GM12878 (cell line): ENCODE measurements around the gene VEGFD. TPM values are rescaled to one million over a fixed set of nuclear protein-coding genes. Genes with fewer than 3 reads are reported as not detected.

ENCODE experiments used
- BACH1 ChIP-seq: fragments of 450-650 bp; IDR thresholded peaks from 2 replicates; pipeline ENCODE4 v1.6.1; 2017; ENCODE audit warnings: mild to moderate bottlenecking, borderline replicate concordance
- BHLHE40 ChIP-seq, 2 experiments: fragments of 450-650 bp in 1 of 2; IDR thresholded peaks; 2 replicates each; pipeline ENCODE4 v1.6.1; 2011 to 2017; ENCODE audit warnings: low read depth in 2 of 2, borderline replicate concordance in 1 of 2, improper control_type of control experiment in 1 of 2, low read length in 1 of 2, mild to moderate bottlenecking in 1 of 2
- BRCA1 ChIP-seq: IDR thresholded peaks from 2 replicates; pipeline ENCODE4 v1.6.1; 2011; ENCODE audit warnings: low read depth, low read length, improper control_type of control experiment
- CHD1 ChIP-seq: IDR thresholded peaks from 2 replicates; pipeline ENCODE4 v1.6.1; 2012; ENCODE audit warnings: low read depth, low read length, improper control_type of control experiment
- CHD2 ChIP-seq: IDR thresholded peaks from 2 replicates; pipeline ENCODE4 v1.6.1; 2011; ENCODE audit warnings: low read depth, low read length, improper control_type of control experiment, borderline replicate concordance
- EGR1 ChIP-seq, 2 experiments: IDR thresholded peaks; 1 replicate in 1 of 2; 2 replicates in 1 of 2; pipeline ENCODE4 v1.6.1; 2011 to 2012; ENCODE audit warnings: low read depth in 2 of 2, low read length in 2 of 2, borderline replicate concordance in 1 of 2, mild to moderate bottlenecking in 1 of 2, moderate library complexity in 1 of 2
- EZH2 ChIP-seq: IDR thresholded peaks from 2 replicates; pipeline ENCODE4 v1.6.1; 2012; ENCODE audit warnings: low read depth, mild to moderate bottlenecking, control low read depth, inconsistent platforms, low read length, borderline replicate concordance; ENCODE audit not compliant: control insufficient read depth
- IKZF2 ChIP-seq, 2 experiments: fragments of 450-650 bp; IDR thresholded peaks; 2 replicates each; pipeline ENCODE4 v1.6.1; 2017; ENCODE audit warnings: mild to moderate bottlenecking in 2 of 2, moderate library complexity in 2 of 2
- IRF4 ChIP-seq: IDR thresholded peaks from 2 replicates; pipeline ENCODE4 v1.6.1; 2011; ENCODE audit warnings: low read depth, low read length
- KDM1A ChIP-seq: fragments of 200-600 bp; sonication (generic); IDR thresholded peaks from 2 replicates; pipeline ENCODE4 v1.6.1; 2016; ENCODE audit warnings: borderline replicate concordance
- KLF5 ChIP-seq: fragments of 450-650 bp; IDR thresholded peaks from 2 replicates; pipeline ENCODE4 v1.6.1; 2014; ENCODE audit warnings: mild to moderate bottlenecking; ENCODE audit not compliant: partially characterized antibody
- NFXL1 ChIP-seq: fragments of 450-650 bp; IDR thresholded peaks from 2 replicates; pipeline ENCODE4 v1.6.1; 2017; ENCODE audit warnings: antibody characterized with exemption, mild to moderate bottlenecking, borderline replicate concordance
- NR2C1 ChIP-seq: fragments of 450-650 bp; IDR thresholded peaks from 2 replicates; pipeline ENCODE4 v1.6.1; 2017; ENCODE audit warnings: antibody characterized with exemption, mild to moderate bottlenecking, moderate library complexity
- NR2C2 ChIP-seq: IDR thresholded peaks from 2 replicates; pipeline ENCODE4 v1.6.1; 2011; ENCODE audit warnings: borderline replicate concordance, low read depth; ENCODE audit not compliant: control insufficient read depth, insufficient read length
- NR2F1 ChIP-seq: fragments of 450-650 bp; conservative IDR thresholded peaks from 2 replicates; pipeline ENCODE4 v1.6.1; 2017; ENCODE audit warnings: mild to moderate bottlenecking
- PML ChIP-seq: IDR thresholded peaks from 2 replicates; pipeline ENCODE4 v1.6.1; 2012; ENCODE audit warnings: low read length, inconsistent platforms
- RAD51 ChIP-seq: fragments of 450-650 bp; IDR thresholded peaks from 2 replicates; pipeline ENCODE4 v1.6.1; 2016; ENCODE audit warnings: moderate library complexity, mild to moderate bottlenecking, inconsistent platforms
- SMAD1 ChIP-seq: fragments of 450-650 bp; IDR thresholded peaks from 2 replicates; pipeline ENCODE4 v1.6.1; 2018; ENCODE audit warnings: mild to moderate bottlenecking, low read depth; ENCODE audit not compliant: partially characterized antibody
- SMAD5 ChIP-seq: IDR thresholded peaks from 2 replicates; pipeline ENCODE4 v1.6.1; 2016; ENCODE audit warnings: antibody characterized with exemption, low read depth
- SP1 ChIP-seq: IDR thresholded peaks from one replicate; pipeline ENCODE4 v1.6.1; 2011; ENCODE audit warnings: low read depth, low read length
- STAT1 ChIP-seq: fragments of 450-650 bp; conservative IDR thresholded peaks from 2 replicates; pipeline ENCODE4 v1.6.1; 2014; ENCODE audit warnings: antibody characterized with exemption, mild to moderate bottlenecking
- SUPT20H ChIP-seq: IDR thresholded peaks from 2 replicates; pipeline ENCODE4 v1.6.1; 2011; ENCODE audit warnings: low read depth, mild to moderate bottlenecking, low read length, moderate library complexity, borderline replicate concordance; ENCODE audit not compliant: control insufficient read depth
- TBL1XR1 ChIP-seq: IDR thresholded peaks from 2 replicates; pipeline ENCODE4 v1.6.1; 2012; ENCODE audit warnings: low read depth, low read length, improper control_type of control experiment
- TCF7 ChIP-seq: IDR thresholded peaks from 2 replicates; pipeline ENCODE4 v1.6.1; 2014; ENCODE audit warnings: antibody characterized with exemption, borderline replicate concordance
- ZBED1 ChIP-seq: IDR thresholded peaks from 2 replicates; pipeline ENCODE4 v1.6.1; 2016; ENCODE audit warnings: borderline replicate concordance
- ZNF274 ChIP-seq: IDR thresholded peaks from one replicate; pipeline ENCODE4 v1.8.0; 2011; ENCODE audit not compliant: insufficient read length, insufficient read depth
- polyA plus RNA-seq, 11 experiments: library from polyadenylated mRNA; depleted of rRNA in 4 of 11; unstranded in 6 of 11; stranded (reverse) in 5 of 11; fragments of >200 nt; fragmentation: Nextera tagmentation in 4 of 11; fragmentation: Illumina TruSeq in 1 of 11; extraction: Ambion mirVana in 4 of 11; extraction: Trizol in 1 of 11; gene quantifications; 1 replicate in 1 of 11; 2 replicates in 10 of 11; pipeline versions ENCODE4 v1.2.1 to v1.2.3, GENCODE V29; 2011 to 2016; ENCODE audit warnings: inconsistent platforms in 2 of 11, missing spikeins in 2 of 11, low read depth in 1 of 11
- total RNA-seq, 4 experiments: library from RNA; depleted of rRNA in 3 of 4; stranded (reverse); fragments of >200 nt in 3 of 4; fragmentation: Illumina TruSeq in 1 of 4; extraction: Trizol in 1 of 4; gene quantifications; 2 replicates each; pipeline versions ENCODE4 v1.2.1 to v1.2.3, GENCODE V29; 2013 to 2021
- TF ChIP-seq, protein P1 (sequence below): IDR thresholded peaks from 2 replicates; pipeline ENCODE4 v1.6.1; 2011; ENCODE audit warnings: borderline replicate concordance, low read depth, mild to moderate bottlenecking, moderate library complexity, mixed read lengths, low read length; ENCODE audit not compliant: insufficient read depth; ENCODE audit errors: extremely low read length
- TF ChIP-seq, protein P2 (sequence below): IDR thresholded peaks from 2 replicates; pipeline ENCODE4 v1.6.1; 2011; ENCODE audit warnings: mild to moderate bottlenecking, low read depth, low read length, moderate library complexity; ENCODE audit not compliant: insufficient replicate concordance
- TF ChIP-seq, protein P3 (sequence below): fragments of 450-650 bp; IDR thresholded peaks from 2 replicates; pipeline ENCODE4 v1.6.1; 2017; ENCODE audit warnings: low read depth, mild to moderate bottlenecking, moderate library complexity

VEGFD gene
- total and polyA plus RNA-seq, 10 of the 15 experiments (the other 5 are each of a cell fraction or from before 2014, with no cell fraction given): 0.15 TPM; not detected in 9

DNA sequence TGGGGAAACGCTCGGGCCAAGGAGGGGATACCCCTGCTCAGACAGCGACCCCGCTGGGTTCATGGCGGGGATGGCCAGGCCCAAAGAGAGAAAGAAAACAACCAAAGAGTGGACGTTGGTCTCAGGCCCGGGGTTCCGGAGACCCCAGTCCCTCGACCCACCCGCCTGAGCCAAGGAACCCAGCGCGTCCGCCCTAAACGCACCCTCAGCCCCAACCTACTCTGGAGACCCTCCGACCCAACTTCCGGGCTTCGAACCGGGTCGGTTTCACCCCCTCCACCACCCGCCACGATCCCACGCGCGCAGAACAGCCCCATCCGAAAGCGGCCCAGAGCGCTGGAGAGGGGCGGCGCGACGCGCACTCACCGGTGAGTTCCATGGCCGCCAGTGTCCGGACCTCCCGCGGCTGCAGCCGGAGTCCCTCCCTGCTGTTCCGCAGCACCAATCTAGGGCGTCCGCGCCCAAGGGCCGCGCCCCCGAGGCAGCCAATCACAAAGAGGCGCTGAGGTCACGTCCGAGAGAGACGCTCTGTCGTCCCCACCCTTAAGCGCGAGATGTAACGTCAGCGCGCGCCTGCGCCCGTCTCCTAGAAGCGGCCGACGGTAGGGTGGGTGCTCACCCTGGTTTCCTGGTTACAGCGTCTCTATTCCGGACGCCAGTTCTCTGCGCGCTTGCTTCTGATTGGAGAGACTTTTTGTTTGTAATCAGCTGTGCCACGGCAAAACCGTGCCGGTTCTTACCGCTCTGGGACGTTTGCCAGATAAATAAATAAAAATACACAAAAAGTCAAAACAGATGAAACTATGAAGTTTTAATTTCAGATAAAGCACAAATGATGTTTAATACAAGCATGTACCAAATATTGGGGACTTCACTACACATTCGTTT lies 48.8 kb downstream of the VEGFD start, which contains the start of gene PIGA (continued):
- TF ChIP-seq, protein P1, sequence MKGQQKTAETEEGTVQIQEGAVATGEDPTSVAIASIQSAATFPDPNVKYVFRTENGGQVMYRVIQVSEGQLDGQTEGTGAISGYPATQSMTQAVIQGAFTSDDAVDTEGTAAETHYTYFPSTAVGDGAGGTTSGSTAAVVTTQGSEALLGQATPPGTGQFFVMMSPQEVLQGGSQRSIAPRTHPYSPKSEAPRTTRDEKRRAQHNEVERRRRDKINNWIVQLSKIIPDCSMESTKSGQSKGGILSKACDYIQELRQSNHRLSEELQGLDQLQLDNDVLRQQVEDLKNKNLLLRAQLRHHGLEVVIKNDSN: no peak
- TF ChIP-seq CHD2: peak; percentile 50; the same call in 1 of the 2 replicates
- no peak for TF ChIP-seq TCF7
- TF ChIP-seq SMAD5: no peak
- TF ChIP-seq BRCA1: no peak
- TF ChIP-seq TBL1XR1: no peak
- TF ChIP-seq SP1: peak; percentile 77
- no peak for TF ChIP-seq STAT1
- no peak for TF ChIP-seq ZNF274
- TF ChIP-seq NFXL1: no peak
- TF ChIP-seq BACH1: 0 out of 2 replicates have a peak, but pooled peaks have one; percentile 36
- TF ChIP-seq KDM1A: no peak
- no peak for TF ChIP-seq SMAD1
- TF ChIP-seq, protein P2, sequence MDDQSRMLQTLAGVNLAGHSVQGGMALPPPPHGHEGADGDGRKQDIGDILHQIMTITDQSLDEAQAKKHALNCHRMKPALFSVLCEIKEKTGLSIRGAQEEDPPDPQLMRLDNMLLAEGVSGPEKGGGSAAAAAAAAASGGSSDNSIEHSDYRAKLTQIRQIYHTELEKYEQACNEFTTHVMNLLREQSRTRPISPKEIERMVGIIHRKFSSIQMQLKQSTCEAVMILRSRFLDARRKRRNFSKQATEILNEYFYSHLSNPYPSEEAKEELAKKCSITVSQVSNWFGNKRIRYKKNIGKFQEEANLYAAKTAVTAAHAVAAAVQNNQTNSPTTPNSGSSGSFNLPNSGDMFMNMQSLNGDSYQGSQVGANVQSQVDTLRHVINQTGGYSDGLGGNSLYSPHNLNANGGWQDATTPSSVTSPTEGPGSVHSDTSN: no peak
- TF ChIP-seq ZBED1: no peak
- no peak for TF ChIP-seq CHD1
- TF ChIP-seq BHLHE40 (IDR thresholded peaks at IDR 0.05; ENCODE audit: borderline replicate concordance in 1 of 2, low read depth in 2 of 2, low read length in 1 of 2): peak; percentile 38 to 58; a peak in 3 of 4 replicates
- no peak for TF ChIP-seq IRF4
- TF ChIP-seq NR2C1: peak; percentile 44
- no peak for TF ChIP-seq KLF5
- no peak for TF ChIP-seq RAD51
- TF ChIP-seq PML: no peak
- no peak for TF ChIP-seq EGR1 (IDR thresholded peaks at IDR 0.05; ENCODE audit: borderline replicate concordance in 1 of 2, low read depth in 2 of 2, low read length in 2 of 2)
- no peak for TF ChIP-seq SUPT20H
- no peak for TF ChIP-seq NR2C2
- TF ChIP-seq, protein P3, sequence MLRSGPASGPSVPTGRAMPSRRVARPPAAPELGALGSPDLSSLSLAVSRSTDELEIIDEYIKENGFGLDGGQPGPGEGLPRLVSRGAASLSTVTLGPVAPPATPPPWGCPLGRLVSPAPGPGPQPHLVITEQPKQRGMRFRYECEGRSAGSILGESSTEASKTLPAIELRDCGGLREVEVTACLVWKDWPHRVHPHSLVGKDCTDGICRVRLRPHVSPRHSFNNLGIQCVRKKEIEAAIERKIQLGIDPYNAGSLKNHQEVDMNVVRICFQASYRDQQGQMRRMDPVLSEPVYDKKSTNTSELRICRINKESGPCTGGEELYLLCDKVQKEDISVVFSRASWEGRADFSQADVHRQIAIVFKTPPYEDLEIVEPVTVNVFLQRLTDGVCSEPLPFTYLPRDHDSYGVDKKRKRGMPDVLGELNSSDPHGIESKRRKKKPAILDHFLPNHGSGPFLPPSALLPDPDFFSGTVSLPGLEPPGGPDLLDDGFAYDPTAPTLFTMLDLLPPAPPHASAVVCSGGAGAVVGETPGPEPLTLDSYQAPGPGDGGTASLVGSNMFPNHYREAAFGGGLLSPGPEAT: no peak
- TF ChIP-seq IKZF2 (IDR thresholded peaks at IDR 0.05): no peak
- no peak for TF ChIP-seq NR2F1
- no peak for TF ChIP-seq EZH2
